Activated CD4-positive, alpha-beta T cell treated with anti-CD3 and anti-CD28 coated beads for 1 hour (primary cell): ENCODE measurements around the gene MFRP.
A peak's percentile ranks its signal among the peaks of the same experiment; 100 is the strongest.

Source experiments
- DNase-seq: peaks from one replicate; pipeline ENCODE4 v3.0.0-alpha.2; 2020

MFRP gene

GRCh38 chr11:119336744-119337469 lies 9.6 kb downstream of the MFRP start:
- DNase-seq: no peak

GRCh38 chr11:119335655-119336543 lies 10.6 kb downstream of the MFRP start:
- DNase-seq: no peak

- DNase-seq: no peak
Observed at GRCh38 chr11:119335091-119335654, 11.3 kb downstream of the MFRP start.

- DNase-seq: peak; percentile 88
Observed at GRCh38 chr11:119334174-119334930, 12.2 kb downstream of the MFRP start, which contains the start of gene RNF26. Gene RNF26, plus strand, starts transcription at chr11:119334527. Its CDS starts 596 bp downstream, at chr11:119335123.

- no peak for DNase-seq
Observed at GRCh38 chr11:119332111-119332765, 14.3 kb downstream of the MFRP start.

- no peak for DNase-seq
Observed at GRCh38 chr11:119330237-119330636, 16.3 kb downstream of the MFRP start.

- no peak for DNase-seq
Observed at GRCh38 chr11:119329320-119329719, 17.2 kb downstream of the MFRP start.

- DNase-seq: no peak
Observed at GRCh38 chr11:119324189-119324588, 22.3 kb downstream of the MFRP start.

GRCh38 chr11:119323532-119324033 lies 22.9 kb downstream of the MFRP start:
- DNase-seq: peak; percentile 63

GRCh38 chr11:119322921-119323531 lies 23.5 kb downstream of the MFRP start:
- DNase-seq: no peak

- DNase-seq: no peak
Observed at GRCh38 chr11:119322360-119322739, 24.2 kb downstream of the MFRP start.

- no peak for DNase-seq
Observed at GRCh38 chr11:119320776-119321524, 25.6 kb downstream of the MFRP start.

- no peak for DNase-seq
Observed at GRCh38 chr11:119320240-119320775, 26.2 kb downstream of the MFRP start.

GRCh38 chr11:119319700-119320239 lies 26.7 kb downstream of the MFRP start:
- DNase-seq: no peak

- no peak for DNase-seq
Observed at GRCh38 chr11:119319136-119319699, 27.3 kb downstream of the MFRP start.

GRCh38 chr11:119318240-119319135 lies 28.0 kb downstream of the MFRP start:
- no peak for DNase-seq

GRCh38 chr11:119317592-119318239 lies 28.8 kb downstream of the MFRP start:
- no peak for DNase-seq
